Measurements from ENCODE around the gene RGS17. TPM values are rescaled to one million over a fixed set of nuclear protein-coding genes. Genes with fewer than 3 reads are reported as not detected.
A peak's percentile ranks its signal among the peaks of the same experiment; 100 is the strongest.
"Not testable (repeated sequence)": the region's sequence is repeated elsewhere in the genome, so short reads cannot be mapped to it uniquely, and the experiment has no call there.

RGS17 gene
- total RNA-seq, 1 donor from 2014 or later: 0.26 TPM

DNA sequence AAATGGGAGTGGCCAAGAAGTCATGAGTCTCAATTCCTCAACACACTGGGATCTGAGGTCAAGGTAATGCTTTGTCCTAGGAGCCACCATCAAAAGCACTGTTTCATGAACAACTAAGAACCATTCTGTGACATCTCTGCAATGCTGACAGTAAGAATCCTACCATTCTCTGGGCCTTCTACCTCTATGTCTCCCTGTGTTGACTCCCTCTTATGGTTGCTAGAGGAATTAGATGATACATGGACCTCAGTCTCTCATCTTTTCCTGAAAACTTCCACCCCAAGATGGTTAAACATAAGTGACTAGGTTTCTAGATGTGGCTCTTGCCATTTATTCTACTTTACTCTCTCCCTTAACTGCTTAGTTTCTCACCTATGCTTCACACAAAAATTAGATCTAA lies 137.7 kb downstream of the RGS17 start:
- intact Hi-C loops (cut with DNase I): no loop called here
- H3K9me3 ChIP-seq: no peaks in the 10 kb centered on the region
- no peak for DNase-seq
- peaks cover 70% of the 10 kb centered on the region for H3K36me3 ChIP-seq
- H3K27me3 ChIP-seq: no peaks in the 10 kb centered on the region
- no peak for ATAC-seq
- H3K27ac ChIP-seq: no peak overlapping the region
- TF ChIP-seq, protein P1, sequence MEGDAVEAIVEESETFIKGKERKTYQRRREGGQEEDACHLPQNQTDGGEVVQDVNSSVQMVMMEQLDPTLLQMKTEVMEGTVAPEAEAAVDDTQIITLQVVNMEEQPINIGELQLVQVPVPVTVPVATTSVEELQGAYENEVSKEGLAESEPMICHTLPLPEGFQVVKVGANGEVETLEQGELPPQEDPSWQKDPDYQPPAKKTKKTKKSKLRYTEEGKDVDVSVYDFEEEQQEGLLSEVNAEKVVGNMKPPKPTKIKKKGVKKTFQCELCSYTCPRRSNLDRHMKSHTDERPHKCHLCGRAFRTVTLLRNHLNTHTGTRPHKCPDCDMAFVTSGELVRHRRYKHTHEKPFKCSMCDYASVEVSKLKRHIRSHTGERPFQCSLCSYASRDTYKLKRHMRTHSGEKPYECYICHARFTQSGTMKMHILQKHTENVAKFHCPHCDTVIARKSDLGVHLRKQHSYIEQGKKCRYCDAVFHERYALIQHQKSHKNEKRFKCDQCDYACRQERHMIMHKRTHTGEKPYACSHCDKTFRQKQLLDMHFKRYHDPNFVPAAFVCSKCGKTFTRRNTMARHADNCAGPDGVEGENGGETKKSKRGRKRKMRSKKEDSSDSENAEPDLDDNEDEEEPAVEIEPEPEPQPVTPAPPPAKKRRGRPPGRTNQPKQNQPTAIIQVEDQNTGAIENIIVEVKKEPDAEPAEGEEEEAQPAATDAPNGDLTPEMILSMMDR (IDR thresholded peaks at IDR 0.05): no peak
- no peaks in the 10 kb centered on the region for H3K4me1 ChIP-seq
- H3K4me3 ChIP-seq: no peak overlapping the region

DNA sequence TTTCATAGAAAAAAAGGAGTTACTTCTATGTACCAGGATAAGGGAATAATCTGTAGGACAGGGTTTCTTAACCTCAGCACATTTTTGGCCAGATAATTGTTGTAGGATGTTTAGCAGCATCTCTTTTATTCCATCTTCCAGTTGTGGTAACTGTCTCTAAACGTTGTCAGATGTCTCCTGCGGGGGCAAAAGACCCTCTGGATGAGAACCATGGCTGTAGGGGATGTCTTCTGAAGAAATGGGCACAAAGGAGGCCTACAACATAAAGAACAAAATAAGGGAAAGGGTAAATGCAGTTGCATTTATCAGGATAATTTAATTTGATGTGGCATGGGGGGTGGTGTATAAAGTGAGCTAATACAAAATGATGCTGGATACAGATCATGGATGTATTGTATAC lies 144.1 kb downstream of the RGS17 start:
- no peaks in the 10 kb centered on the region for H3K27me3 ChIP-seq
- peaks cover 20% of the 10 kb centered on the region for H3K4me1 ChIP-seq
- H3K4me3 ChIP-seq: no peak overlapping the region
- H3K9me3 ChIP-seq: no peaks in the 10 kb centered on the region
- TF ChIP-seq, protein P1 (IDR thresholded peaks at IDR 0.05): no peak
- intact Hi-C loops (cut with DNase I): no loop called here
- peaks cover 15% of the 10 kb centered on the region for H3K36me3 ChIP-seq
- no peak overlapping the region for H3K27ac ChIP-seq
- DNase-seq (no peak), ATAC-seq (no peak)

DNA sequence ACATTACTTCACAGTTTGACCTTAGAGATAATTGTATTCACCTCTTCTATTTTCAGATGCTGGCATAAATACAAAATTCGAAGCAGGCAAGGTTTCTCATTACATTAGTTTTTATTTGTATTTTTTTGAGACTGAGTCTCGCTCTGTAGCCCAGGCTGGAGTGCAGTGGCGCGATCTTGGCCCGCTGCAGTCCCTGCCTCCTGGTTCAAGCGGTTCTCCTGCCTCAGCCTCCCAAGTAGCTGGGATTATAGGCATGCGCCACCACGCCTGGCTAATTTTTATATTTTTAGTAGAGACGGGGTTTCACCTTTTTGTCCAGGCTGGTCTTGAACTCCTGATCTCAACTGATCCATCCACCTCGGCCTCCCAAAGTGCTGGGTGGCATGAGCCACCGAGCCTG lies 145.8 kb downstream of the RGS17 start:
- intact Hi-C loops (cut with DNase I); H3K36me3 ChIP-seq; H3K9me3 ChIP-seq; DNase-seq; H3K4me3 ChIP-seq; H3K27me3 ChIP-seq; ATAC-seq: not testable (repeated sequence)
- peak overlapping the region; percentile 95 for H3K27ac ChIP-seq
- H3K4me1 ChIP-seq: peaks cover 24% of the 10 kb centered on the region

DNA sequence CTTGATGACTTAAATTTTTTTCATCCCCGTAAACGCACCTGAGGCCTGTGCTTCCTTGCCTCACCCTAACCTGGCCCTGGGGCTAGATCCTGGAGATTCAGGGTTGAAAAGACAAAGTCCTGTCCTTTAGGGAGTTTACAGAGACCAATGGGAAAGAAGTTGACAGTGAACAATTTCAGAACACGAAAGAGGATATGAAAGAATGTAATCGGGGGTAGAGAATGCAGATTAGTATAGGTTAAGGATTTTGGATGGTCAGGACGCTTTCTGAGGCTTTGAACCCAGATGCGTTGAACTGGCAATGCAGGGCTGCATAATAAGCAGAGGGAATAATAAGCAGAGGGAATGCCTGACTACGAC lies 146.6 kb downstream of the RGS17 start:
- H3K9me3 ChIP-seq: no peaks in the 10 kb centered on the region
- peaks cover 24% of the 10 kb centered on the region for H3K4me1 ChIP-seq
- DNase-seq: no peak
- H3K27me3 ChIP-seq: no peaks in the 10 kb centered on the region
- TF ChIP-seq, protein P1 (IDR thresholded peaks at IDR 0.05): no peak
- H3K36me3 ChIP-seq: no peaks in the 10 kb centered on the region
- intact Hi-C loops (cut with DNase I): no loop called here
- H3K4me3 ChIP-seq: peak overlapping the region; percentile 94
- peak overlapping the region; percentile 95 for H3K27ac ChIP-seq
- ATAC-seq: no peak

DNA sequence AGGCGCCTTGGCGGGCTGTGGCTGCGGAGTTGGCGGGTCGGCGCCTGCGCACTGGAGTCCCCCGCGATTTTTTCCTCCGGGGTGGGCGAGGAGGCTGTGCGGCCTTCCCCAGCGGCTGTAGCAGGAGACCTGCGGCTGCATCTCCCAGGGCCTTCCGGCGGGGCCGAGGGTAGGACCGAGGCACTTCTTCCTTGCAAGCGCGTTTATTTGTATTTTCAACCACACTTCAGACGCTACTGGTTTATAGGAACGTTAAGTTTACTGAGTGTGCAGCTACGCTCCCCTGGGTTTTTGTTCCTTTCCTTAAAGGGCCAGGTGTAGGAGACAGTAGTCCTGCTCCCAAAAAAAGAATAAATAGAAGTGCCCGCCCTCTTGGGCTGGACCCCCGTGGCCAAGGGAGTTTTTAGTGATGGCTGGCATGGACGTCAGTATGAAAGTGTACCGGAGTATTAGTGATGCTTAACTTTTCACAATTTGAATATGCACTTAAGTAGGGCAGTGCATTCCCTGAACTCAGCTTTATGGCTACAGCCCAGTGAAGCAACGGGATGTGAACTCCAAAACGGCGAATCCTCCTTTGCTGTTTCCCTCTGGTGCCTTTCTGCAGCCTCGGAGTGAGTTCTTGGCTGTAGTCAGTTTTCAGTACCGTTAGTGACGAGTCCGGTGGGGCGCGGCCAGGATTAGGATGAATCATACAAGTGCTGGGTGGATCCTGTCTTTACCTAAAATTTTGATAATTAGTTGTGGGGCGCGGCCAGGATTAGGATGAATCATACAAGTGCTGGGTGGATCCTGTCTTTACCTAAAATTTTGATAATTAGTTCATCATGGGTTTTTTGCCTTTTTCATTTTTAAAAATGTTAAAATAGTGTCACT lies 147.2 kb downstream of the RGS17 start:
- ATAC-seq: peak; percentile 6

More for the DNA sequence above, 147.2 kb downstream of the RGS17 start:
- Histone ChIP-seq H3K27me3 (no peaks in the 10 kb centered on the region), H3K36me3 (no peaks in the 10 kb centered on the region), H3K27ac (peak overlapping the region; percentile 95), H3K9me3 (no peaks in the 10 kb centered on the region), H3K4me3 (peak overlapping the region; percentile 94), H3K4me1 (peaks cover 24% of the 10 kb centered on the region)
- intact Hi-C loops (cut with DNase I): no loop called here
- DNase-seq: peak; percentile 74
- TF ChIP-seq, protein P1 (IDR thresholded peaks at IDR 0.05): no peak
